Measurements from ENCODE around the gene AGR2.

AGR2 gene

DNA sequence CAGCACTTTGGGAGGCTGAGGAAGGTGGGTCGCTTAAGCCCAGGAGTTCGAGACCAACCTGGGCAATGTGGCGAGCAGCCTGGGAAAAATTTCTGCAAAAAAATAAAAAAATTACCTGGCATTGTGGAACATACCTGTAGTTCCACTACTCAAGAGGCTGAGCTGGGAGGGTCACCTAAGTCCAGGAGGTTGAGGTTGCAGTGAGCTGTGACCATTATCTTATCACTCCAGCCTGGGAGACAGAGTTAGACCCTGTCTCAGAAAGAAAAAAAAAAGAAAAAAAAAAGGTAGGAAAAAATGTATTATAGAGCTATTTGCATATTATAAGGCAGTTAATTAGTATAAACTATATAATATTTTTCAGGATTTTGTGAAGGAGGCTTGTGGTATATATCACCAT lies 62.3 kb downstream of the AGR2 start:
- TF ChIP-seq, protein P1, sequence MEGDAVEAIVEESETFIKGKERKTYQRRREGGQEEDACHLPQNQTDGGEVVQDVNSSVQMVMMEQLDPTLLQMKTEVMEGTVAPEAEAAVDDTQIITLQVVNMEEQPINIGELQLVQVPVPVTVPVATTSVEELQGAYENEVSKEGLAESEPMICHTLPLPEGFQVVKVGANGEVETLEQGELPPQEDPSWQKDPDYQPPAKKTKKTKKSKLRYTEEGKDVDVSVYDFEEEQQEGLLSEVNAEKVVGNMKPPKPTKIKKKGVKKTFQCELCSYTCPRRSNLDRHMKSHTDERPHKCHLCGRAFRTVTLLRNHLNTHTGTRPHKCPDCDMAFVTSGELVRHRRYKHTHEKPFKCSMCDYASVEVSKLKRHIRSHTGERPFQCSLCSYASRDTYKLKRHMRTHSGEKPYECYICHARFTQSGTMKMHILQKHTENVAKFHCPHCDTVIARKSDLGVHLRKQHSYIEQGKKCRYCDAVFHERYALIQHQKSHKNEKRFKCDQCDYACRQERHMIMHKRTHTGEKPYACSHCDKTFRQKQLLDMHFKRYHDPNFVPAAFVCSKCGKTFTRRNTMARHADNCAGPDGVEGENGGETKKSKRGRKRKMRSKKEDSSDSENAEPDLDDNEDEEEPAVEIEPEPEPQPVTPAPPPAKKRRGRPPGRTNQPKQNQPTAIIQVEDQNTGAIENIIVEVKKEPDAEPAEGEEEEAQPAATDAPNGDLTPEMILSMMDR (IDR thresholded peaks at IDR 0.05; ENCODE audit: borderline replicate concordance, control extremely low read depth, extremely low read depth, insufficient read depth, missing control alignments): no peak
- in situ Hi-C loops (cut with MboI; ENCODE audit: low sequenced_read_pairs, unreplicated experiment): no loop called here
- no peak for DNase-seq (ENCODE audit: low spot score)
